CD4-positive, alpha-beta T cell treated with Interleukin-10 for 1 hour (primary cell): ENCODE data around the gene RASGEF1C.
"Not testable (repeated sequence)": the region's sequence is repeated elsewhere in the genome, so short reads cannot be mapped to it uniquely, and the experiment has no call there.

Source experiments
- DNase-seq: peaks from one replicate; pipeline ENCODE4 v3.0.0-alpha.2; 2020

RASGEF1C gene

DNA sequence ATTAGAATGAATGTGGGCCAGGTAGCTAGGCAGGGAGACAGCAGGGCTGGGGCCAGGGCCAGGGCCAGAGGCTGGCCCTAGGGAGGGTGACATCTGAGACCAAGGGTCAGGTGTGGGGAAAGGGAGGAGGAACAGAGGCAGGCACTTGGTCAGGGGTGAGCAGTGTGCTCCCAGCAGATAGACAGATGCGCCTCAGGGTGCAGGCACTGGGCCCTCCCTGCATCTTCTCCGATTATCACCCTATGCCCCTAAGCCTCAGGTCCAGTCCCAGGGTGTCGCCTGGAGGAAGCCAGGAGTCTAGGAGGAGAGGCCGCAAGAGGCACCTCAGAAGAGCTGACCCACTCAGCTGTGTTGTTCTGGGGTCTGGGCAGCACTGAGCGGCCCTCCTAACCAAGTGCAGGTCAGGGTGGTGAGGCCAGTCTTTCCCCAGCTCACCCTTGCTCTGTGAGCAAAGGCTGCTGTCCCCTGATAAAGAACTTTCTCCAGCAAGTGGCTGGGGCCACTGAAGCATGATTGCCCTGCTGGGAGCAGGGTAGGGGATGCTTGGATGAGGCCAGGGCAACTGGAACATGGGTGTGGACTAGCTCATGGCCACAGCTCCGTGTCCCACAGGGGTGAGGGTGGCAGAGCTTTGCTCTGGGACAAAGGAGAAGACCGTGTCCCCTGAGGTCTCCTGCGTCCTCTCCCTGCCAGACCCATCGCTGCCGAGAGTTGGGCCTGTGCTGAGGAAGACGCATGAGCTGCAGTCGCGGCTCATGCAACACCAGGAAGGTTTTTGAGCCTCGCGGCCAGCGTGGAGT lies 2.1 kb upstream of the RASGEF1C start:
- no peak for DNase-seq

GRCh38 chr5:180210077-180210476 lies 1.1 kb upstream of the RASGEF1C start:
- DNase-seq: not testable (repeated sequence)

DNA sequence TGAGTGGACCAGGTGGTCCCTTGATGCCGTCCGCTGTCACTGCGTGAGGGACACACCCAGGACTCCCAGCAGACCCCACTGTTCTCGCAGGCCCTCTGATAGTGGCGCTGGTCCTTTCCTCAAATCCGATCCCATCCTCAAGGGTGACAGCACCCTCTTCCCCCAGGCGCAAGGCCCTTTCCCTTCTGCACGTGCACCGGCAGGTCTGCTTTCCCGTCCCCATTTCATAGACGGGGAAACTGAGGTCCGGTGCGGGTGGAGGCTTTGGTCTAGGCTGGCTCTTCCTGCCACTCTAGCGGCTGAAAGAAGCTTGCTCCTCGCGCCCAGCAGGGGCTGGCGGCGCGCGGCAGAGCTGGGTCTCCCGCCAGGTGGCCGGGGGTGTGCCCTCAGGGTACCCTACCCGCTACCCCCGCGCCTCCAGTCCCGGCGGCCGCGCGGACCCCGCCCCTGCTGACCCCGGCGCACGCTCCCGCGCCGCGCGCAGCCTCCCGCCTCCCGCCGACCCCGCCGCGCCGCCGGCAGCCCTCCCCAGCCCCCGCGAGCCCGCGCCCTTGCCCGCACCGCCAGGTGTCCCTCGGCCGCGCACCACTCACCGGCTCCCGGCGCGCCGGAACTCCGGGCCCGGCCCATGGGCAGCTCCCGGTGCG lies 453 bp downstream of the RASGEF1C start:
- no peak for DNase-seq

- DNase-seq: no peak
These were observed 975 bp downstream of the RASGEF1C start for GRCh38 chr5:180208038-180208434.

DNA sequence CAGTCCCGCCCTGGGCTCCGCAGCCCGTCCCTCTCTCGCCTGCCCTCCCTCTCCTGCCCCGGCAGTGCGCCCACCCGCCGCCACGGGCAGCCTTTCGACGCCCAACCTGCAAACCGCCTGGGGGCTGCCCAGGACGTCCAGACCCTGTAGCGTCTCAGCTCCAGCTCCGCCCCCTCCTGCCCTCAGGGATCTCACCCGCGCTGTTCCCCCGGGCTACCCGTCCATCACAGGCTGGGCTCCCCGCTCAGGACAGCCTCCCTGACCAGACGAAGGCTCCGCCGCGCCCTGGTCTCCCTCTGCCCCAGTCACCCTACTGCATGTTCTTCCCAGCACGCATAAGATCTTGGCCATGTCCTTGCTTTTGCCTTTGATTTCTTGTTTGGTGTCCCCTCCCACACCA lies 1.4 kb downstream of the RASGEF1C start:
- no peak for DNase-seq

GRCh38 chr5:180206993-180207392 lies 2.0 kb downstream of the RASGEF1C start:
- DNase-seq: no peak

DNA sequence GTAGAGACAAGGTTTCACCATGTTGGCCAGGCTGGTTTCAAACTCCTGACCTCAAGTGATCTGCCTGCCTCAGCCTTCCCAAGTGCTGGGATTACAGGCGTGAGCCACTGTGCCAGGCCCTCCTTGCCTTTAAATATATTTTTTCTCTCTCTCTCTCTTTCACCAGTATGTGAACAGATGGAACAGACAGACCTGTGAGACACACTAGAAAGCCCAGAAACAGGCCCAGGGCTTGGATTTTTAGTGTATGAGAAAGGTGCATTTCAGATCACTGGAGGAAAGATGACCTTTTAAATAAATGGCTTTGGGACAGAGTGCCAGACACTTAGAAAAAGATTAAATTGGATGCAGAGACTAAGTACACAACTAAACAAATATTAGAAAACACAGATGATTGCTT lies 3.1 kb downstream of the RASGEF1C start:
- DNase-seq: no peak

- no peak for DNase-seq
These were observed 4.7 kb downstream of the RASGEF1C start for GRCh38 chr5:180204276-180204819.

DNA sequence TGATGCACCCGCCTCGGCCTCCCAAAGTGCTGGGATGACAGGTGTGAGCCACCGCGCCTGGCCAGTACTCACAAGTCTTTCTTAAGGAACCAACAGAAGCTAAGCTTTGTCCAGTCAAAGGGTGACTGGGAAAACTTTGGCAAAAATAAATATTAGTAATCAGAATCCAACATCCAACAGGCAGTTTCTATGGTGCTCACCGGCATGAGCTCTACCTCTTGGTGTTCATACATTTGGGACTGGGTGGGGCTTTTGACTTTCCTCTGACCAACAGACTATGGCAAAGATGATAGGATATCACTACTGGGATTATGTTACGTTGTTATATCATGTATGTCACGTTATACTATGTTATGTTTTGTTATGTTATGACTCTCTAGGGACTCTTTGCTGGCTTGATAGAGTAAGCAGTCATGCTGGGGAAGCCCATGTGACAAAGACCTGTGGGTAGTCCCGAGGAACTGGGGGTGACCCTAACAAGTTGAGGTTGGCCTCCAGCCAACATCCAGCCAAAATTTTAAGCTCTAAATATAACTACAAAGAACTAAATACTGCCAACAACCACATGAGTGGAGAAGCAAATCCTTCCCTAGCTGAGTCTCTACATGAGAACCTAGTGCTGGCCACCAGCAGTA lies 6.0 kb downstream of the RASGEF1C start:
- DNase-seq: no peak

DNA sequence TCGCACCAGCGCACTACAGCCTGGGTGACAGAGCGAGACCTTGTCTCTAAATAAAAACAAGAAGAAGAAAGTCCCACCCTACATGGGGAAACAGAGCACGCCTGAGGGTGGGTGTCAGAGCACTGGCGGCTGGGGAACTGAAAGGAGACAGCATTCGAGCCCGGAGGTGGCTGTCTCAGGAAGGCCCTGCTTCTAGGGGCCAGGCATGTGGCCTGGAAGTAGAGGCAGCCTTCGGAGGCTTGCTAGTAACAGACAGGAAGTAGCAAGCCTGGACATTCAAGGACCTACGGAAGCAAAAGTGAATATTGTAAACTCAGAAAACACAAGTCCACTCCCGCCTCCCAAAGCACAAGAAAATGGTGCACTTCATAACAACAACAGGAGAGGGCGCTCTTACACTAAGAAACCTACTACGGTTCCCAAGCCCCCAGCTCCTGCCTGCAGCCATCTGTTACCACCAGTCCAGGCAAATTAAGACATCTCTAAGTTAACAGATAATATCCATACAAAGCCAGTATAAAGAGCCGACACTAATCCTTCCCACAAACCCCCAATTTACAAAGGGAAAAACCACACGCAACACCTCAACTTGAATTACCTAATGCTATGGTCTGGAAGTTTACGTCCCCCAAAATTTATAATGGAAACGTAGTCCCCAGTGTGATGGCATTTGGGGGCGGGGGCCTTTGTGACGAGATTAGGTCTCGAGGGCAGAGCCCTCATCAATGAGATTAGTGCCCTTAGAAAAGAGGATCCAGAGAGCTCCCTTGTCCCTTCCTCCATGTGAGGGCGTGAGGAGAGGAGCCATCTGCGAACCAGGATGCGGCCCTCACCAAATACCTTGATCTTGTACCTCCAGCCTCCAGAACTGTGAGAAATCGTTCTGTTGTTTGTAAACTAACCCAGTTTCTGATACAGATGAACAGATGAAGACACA lies 7.7 kb downstream of the RASGEF1C start:
- no peak for DNase-seq

GRCh38 chr5:180199390-180199789 lies 9.6 kb downstream of the RASGEF1C start:
- no peak for DNase-seq

GRCh38 chr5:180198208-180198607 lies 10.8 kb downstream of the RASGEF1C start:
- DNase-seq: no peak

DNA sequence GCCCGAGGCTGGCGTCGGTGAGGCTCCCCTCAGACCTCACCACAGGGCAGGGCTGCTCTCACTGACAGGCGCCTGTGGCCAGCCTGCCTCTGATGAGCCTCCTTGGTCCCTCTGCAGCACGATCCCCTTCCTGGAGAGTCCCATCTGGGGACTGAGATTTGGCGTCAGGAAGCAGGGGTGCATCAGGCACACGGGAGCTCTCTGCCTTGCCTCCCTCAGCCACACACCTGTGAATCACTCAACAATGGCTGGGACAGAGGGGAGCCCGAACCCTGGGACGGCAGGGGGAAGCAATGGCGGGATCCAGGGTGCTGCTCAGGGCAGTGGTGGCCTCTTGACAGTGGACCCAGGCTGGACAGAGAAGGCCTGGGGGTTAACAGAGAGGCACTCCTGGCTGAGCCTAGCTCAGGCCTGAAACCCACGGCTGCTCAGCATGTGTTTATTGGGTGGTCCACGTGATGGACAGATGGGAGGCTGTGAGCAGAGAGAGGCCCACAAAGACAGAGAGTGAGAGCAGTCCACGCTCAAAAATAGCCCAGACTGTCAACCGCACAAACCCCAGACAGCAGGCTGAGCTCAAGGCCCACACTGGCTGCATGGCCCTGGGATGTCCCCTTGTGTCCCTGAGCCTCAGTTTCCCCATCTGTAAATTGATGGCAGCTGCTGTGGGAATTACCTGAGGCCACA lies 11.9 kb downstream of the RASGEF1C start:
- DNase-seq: no peak

DNA sequence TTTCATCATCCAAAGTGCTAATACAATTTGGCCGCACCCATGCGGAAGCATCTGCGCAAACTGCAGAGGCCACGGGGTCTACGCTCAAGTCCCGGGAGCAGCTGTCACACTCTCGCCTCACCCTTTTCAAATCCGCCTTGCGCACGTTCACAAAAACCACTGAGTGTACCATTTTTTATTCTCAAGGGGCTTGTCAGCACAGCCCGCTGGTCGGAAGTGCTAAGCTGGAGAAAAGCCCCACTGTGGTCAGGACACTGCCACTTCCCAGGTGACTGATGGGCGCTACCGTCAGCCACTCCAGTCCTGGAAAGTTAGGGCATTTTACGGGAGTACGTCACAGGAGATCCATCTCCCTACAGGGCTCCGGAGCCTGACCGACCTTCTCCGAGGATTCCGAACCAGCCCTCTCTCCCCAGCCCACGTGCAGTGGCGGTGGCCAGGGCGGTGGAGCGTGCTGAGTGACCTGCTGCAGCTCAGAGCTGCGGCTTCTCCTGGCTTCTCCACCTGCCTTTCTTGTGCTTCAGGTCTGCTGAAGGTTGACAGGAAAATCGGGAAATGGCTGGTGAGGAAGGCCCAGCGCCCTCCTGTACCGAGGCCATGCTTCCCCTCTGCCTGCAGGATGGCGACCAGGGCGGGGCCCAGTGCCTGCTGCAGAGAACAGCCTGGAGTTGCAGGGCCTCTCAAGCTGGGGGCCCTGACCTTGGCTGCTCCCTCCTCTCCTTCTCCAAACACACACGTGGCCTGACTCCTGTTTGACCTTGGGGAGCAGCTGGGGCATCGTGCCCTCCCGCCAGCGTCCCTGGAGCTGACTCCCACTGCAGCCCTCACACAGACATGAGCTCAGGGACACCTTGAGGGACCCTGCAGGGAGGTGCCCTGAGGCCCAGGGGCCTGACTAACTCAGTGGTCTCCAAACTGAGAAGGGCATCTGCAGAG lies 14.3 kb downstream of the RASGEF1C start:
- DNase-seq: no peak

DNA sequence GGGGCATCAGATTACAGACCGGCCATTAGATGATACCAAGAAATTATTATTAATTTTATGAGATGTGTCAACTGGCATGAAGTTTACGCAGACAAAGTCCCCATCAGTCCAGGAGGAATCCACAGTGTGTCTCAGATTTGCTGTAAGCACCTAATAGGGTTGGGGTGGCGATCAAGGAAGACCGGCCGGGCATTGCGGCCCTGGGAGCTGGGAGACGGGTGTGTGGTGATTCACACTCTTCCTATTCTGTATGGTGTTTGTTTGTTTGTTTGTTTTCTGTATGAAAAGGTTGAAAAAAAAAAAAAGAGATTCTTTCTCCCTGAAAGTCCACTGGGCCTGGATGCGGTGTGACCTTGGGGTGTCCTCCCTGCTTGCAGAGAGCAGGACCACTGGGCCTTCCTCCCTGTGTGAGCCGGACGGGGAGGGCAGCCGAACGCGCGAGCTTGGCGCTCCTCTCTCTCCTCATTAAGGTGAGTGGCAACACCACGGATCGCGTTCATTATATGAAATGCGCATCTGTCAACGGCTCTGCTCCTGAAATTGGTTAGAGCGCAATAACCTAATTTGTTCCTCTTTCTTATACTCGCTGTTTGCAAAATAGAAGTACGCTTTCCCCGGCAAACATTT lies 15.1 kb downstream of the RASGEF1C start:
- no peak for DNase-seq

DNA sequence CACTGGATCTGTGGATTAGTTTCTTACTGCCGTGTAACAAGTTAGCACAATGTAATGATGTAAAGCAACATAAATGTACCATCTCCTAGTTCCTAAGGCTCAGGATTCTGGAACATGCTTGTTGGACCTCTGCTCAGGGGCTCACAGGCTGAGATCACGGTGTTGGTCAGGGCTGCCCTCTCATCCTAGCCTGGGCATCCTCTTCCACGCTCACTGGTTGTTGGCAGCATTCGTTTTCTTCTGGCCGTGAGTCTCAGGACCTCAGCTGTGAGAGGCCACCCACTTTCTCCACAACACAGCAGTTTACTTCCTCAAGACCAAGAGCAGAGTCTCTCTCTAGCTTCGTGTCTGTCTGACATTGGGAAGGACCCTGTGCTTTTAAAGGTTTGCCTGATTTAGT lies 17.3 kb downstream of the RASGEF1C start:
- DNase-seq: no peak

- DNase-seq: no peak
These were observed 21.2 kb downstream of the RASGEF1C start for GRCh38 chr5:180187767-180188166.

DNA sequence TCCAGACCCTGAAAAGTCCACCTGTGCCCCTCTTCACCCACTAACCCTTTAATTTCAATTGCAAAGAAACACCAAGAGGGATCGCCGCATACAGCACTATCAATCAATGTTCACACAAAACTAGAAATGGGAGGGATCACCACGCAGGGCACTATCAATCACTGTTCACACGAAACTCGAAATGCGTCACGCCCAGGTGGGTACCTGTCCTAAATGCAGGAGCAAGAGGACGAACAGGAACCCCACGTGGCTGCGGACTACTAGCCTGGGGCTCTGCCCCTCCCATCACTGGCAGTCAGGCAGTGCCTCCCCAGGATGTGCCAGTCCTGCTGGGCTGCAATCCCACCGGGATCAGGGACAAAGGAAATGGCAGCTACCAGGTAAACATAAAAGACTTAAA lies 28.2 kb downstream of the RASGEF1C start:
- no peak for DNase-seq

GRCh38 chr5:180180421-180180820 lies 28.6 kb downstream of the RASGEF1C start:
- DNase-seq: no peak
